H9 (cell line): ENCODE data around the gene PEX16. TPM values are rescaled to one million over a fixed set of nuclear protein-coding genes. Genes with fewer than 3 reads are reported as not detected.

ENCODE experiments used
- DNase-seq: peaks from one replicate; pipeline ENCODE4 v3.0.0-alpha.2; 2017
- H2AFZ ChIP-seq: one replicate; pipeline ENCODE4 v1.6.1; 2013; ENCODE audit warnings: mild to moderate bottlenecking, low read length, control low read depth, moderate library complexity
- H2AK5ac ChIP-seq: 2 replicates; pipeline ENCODE4 v1.6.1; 2013; ENCODE audit warnings: low read length, control low read depth, mixed read lengths; ENCODE audit not compliant: insufficient read length
- H2BK120ac ChIP-seq: one replicate; pipeline ENCODE4 v1.6.1; 2013; ENCODE audit warnings: low read depth, mild to moderate bottlenecking, low read length, control low read depth, inconsistent platforms; ENCODE audit not compliant: poor library complexity, severe bottlenecking
- H2BK12ac ChIP-seq: 2 replicates; pipeline ENCODE4 v1.6.1; 2013; ENCODE audit warnings: low read length, control low read depth, mixed read lengths, low read depth; ENCODE audit not compliant: insufficient read length
- H2BK15ac ChIP-seq: 2 replicates; pipeline ENCODE4 v1.6.1; 2013; ENCODE audit warnings: low read depth, low read length, control low read depth
- H2BK20ac ChIP-seq: one replicate; pipeline ENCODE4 v1.6.1; 2013; ENCODE audit warnings: low read depth, mild to moderate bottlenecking, low read length, control low read depth, inconsistent platforms; ENCODE audit not compliant: poor library complexity, severe bottlenecking
- H2BK5ac ChIP-seq: 2 replicates; pipeline ENCODE4 v1.6.1; 2013; ENCODE audit warnings: low read length, control low read depth, mixed read lengths; ENCODE audit not compliant: insufficient read length
- H3K14ac ChIP-seq: 2 replicates; pipeline ENCODE4 v1.6.1; 2013; ENCODE audit warnings: low read length, control low read depth; ENCODE audit not compliant: insufficient read depth
- H3K18ac ChIP-seq: 2 replicates; pipeline ENCODE4 v1.6.1; 2013; ENCODE audit warnings: low read depth, mild to moderate bottlenecking, mixed read lengths, low read length, control low read depth; ENCODE audit not compliant: insufficient read length
- H3K23ac ChIP-seq: 2 replicates; pipeline ENCODE4 v1.6.1; 2013; ENCODE audit warnings: low read length, control low read depth, mixed read lengths, low read depth; ENCODE audit not compliant: insufficient read length
- H3K23me2 ChIP-seq: 2 replicates; pipeline ENCODE4 v1.6.1; 2013; ENCODE audit warnings: low read depth, mild to moderate bottlenecking, mixed read lengths, low read length, control low read depth; ENCODE audit not compliant: insufficient read length, poor library complexity, severe bottlenecking
- H3K27ac ChIP-seq: 2 replicates; pipeline ENCODE4 v1.5.1; 2013; ENCODE audit warnings: low read length, control low read depth, mixed read lengths, low read depth; ENCODE audit not compliant: insufficient read length
- H3K27me3 ChIP-seq: 2 replicates; pipeline ENCODE4 v1.6.1; 2013; ENCODE audit warnings: low read length, control low read depth, inconsistent platforms; ENCODE audit not compliant: insufficient read depth
- H3K4ac ChIP-seq: 2 replicates; pipeline ENCODE4 v1.6.1; 2013; ENCODE audit warnings: low read depth, mild to moderate bottlenecking, control low read depth, inconsistent platforms, low read length, moderate library complexity
- H3K4me1 ChIP-seq: 2 replicates; pipeline ENCODE4 v1.6.1; 2013; ENCODE audit warnings: low read length, control low read depth, inconsistent platforms; ENCODE audit not compliant: insufficient read depth
- H3K4me2 ChIP-seq: 2 replicates; pipeline ENCODE4 v1.6.1; 2013; ENCODE audit warnings: low read length, control low read depth, mixed read lengths; ENCODE audit not compliant: insufficient read length, insufficient read depth
- H3K56ac ChIP-seq: 2 replicates; pipeline ENCODE4 v1.6.1; 2013; ENCODE audit warnings: low read depth, mild to moderate bottlenecking, mixed read lengths, low read length, control low read depth; ENCODE audit not compliant: insufficient read length
- H3K79me1 ChIP-seq: 2 replicates; pipeline ENCODE4 v1.6.1; 2013; ENCODE audit warnings: low read depth, mild to moderate bottlenecking, moderate library complexity, low read length, control low read depth, inconsistent platforms; ENCODE audit not compliant: insufficient read depth, poor library complexity, severe bottlenecking
- H3K79me2 ChIP-seq: 2 replicates; pipeline ENCODE4 v1.6.1; 2013; ENCODE audit warnings: low read length, control low read depth, inconsistent platforms; ENCODE audit not compliant: insufficient read depth
- H3K9ac ChIP-seq: 2 replicates; pipeline ENCODE4 v1.6.1; 2013; ENCODE audit warnings: low read length, control low read depth, mixed read lengths; ENCODE audit not compliant: insufficient read length; ENCODE audit errors: extremely low read depth
- H3K9me3 ChIP-seq: one replicate; pipeline ENCODE4 v1.6.1; 2013; ENCODE audit warnings: low read depth, low read length, inconsistent platforms; ENCODE audit not compliant: control insufficient read depth
- H3T11ph ChIP-seq: one replicate; pipeline ENCODE4 v1.6.1; 2013; ENCODE audit warnings: mild to moderate bottlenecking, low read length, control low read depth, inconsistent platforms
- H4K20me1 ChIP-seq: one replicate; pipeline ENCODE4 v1.6.1; 2013; ENCODE audit not compliant: control insufficient read depth, insufficient read length, insufficient read depth
- H4K5ac ChIP-seq: 2 replicates; pipeline ENCODE4 v1.6.1; 2013; ENCODE audit warnings: low read depth, mild to moderate bottlenecking, mixed read lengths, low read length, control low read depth; ENCODE audit not compliant: insufficient read length
- H4K8ac ChIP-seq: replicated peaks from 2 replicates; pipeline ENCODE4 v1.6.1; 2013; ENCODE audit warnings: low read length, control low read depth, mixed read lengths, low read depth; ENCODE audit not compliant: insufficient read length
- H4K91ac ChIP-seq: 2 replicates; pipeline ENCODE4 v1.6.1; 2013; ENCODE audit warnings: low read depth, mild to moderate bottlenecking, moderate library complexity, mixed read lengths, low read length, control low read depth; ENCODE audit not compliant: insufficient read length
- H3K27ac Mint-ChIP-seq, 3 experiments: 2 replicates in 2 of 3; 3 replicates in 1 of 3; pipeline ENCODE4 v1.8.0; 2020 to 2021; ENCODE audit warnings: mixed read lengths in 3 of 3, mild to moderate bottlenecking in 1 of 3, moderate library complexity in 1 of 3
- H3K27me3 Mint-ChIP-seq: 2 replicates; pipeline ENCODE4 v1.8.0; 2021; ENCODE audit warnings: low read depth, mild to moderate bottlenecking, moderate library complexity, mixed read lengths
- H3K36me3 Mint-ChIP-seq, 3 experiments: 2 replicates in 2 of 3; 3 replicates in 1 of 3; pipeline ENCODE4 v1.8.0; 2020 to 2021; ENCODE audit warnings: low read depth in 3 of 3, mixed read lengths in 3 of 3; ENCODE audit not compliant: insufficient read depth in 1 of 3
- H3K4me1 Mint-ChIP-seq, 2 experiments: 2 replicates each; pipeline ENCODE4 v1.8.0; 2020; ENCODE audit warnings: mixed read lengths in 2 of 2
- H3K4me3 Mint-ChIP-seq, 2 experiments: 2 replicates in 1 of 2; 3 replicates in 1 of 2; pipeline ENCODE4 v1.8.0; 2020 to 2021; ENCODE audit warnings: mild to moderate bottlenecking in 2 of 2, mixed read lengths in 2 of 2, moderate library complexity in 1 of 2
- H3K9me3 Mint-ChIP-seq, 2 experiments: 2 replicates in 1 of 2; 3 replicates in 1 of 2; pipeline ENCODE4 v1.8.0; 2020; ENCODE audit warnings: mild to moderate bottlenecking in 2 of 2, mixed read lengths in 2 of 2, moderate library complexity in 1 of 2
- whole genome bisulfite sequencing: extraction: QIAGEN DNeasy Blood & Tissue Kit; methylation state at CpG from one replicate; pipeline ENCODE4 v1.1.7; 2013; ENCODE audit warnings: missing lambda C conversion rate, low lambda C conversion rate, mixed read lengths; ENCODE audit not compliant: insufficient read length; ENCODE audit errors: extremely low coverage; 5-methylcytosine and 5-hydroxymethylcytosine counted together
- total RNA-seq: library from RNA; stranded (reverse); gene quantifications from 2 replicates; pipeline ENCODE4 v1.2.1, GENCODE V29; 2021
- TF ChIP-seq, protein P1 (sequence below): fragments of 200-600 bp; sonication (generic); conservative IDR thresholded peaks from 3 replicates; pipeline ENCODE4 v1.8.0; 2021; ENCODE audit warnings: antibody characterized with exemption, mild to moderate bottlenecking

PEX16 gene
- total RNA-seq, 1 experiment from 2014 or later = 30.8 TPM

DNA sequence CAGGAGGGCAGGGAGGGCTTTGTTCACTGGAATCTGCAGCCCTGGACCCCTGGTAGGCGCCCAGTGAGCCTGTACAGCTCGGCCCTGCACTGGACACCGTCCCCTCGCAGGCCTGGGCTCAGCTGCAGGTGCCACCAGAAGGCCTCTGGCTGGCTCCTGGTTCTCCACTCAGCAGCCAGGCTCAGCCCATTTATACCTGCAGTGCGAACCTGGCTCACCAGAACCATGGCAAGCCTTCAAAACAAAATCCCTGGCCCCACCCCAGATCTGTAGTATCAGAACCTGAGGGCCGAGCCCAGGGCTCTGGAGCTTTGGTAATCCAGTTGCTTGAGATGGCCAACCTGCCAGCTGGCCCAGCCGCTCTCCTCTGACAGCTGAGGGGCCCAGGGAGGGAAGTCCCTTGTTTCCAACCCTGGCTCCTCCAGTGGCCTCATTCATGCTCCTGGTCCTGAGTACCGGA, 9.7 kb downstream of the PEX16 start:
- Histone ChIP-seq H4K8ac (no peak overlapping the region), H3K27ac (no peak overlapping the region), H2BK120ac (no peak overlapping the region), H3K56ac (no peak overlapping the region), H3K79me2 (no peaks in the 10 kb centered on the region), H3K4me1 (no peaks in the 10 kb centered on the region), H2BK15ac (no peak overlapping the region), H2AK5ac (no peak overlapping the region), H3K14ac (peak overlapping the region; percentile 1; the same call in 1 of the 2 replicates), H2BK20ac (no peak overlapping the region), H4K5ac (no peak overlapping the region), H4K91ac (no peak overlapping the region), H4K20me1 (no peaks in the 10 kb centered on the region), H2BK5ac (no peak overlapping the region), H3K4me2 (no peak overlapping the region), H3K9me3 (no peaks in the 10 kb centered on the region), H3K27me3 (no peaks in the 10 kb centered on the region), H3K9ac (no peak overlapping the region), H2AFZ (no peak overlapping the region), H2BK12ac (no peak overlapping the region), H3K79me1 (no peaks in the 10 kb centered on the region), H3K4ac (no peak overlapping the region), H3K18ac (no peak overlapping the region), H3K23me2 (no peaks in the 10 kb centered on the region), H3T11ph (no peak overlapping the region), H3K23ac (no peak overlapping the region)
- Mint-ChIP-seq H3K27ac (peak overlapping the region in 2 of 3 experiments; percentile 77 to 79; a peak in 3 of 7 replicates), H3K4me1 (peaks cover 2 to 4% of the 10 kb centered on the region in 2 experiments; a peak in 2 of 4 replicates), H3K27me3 (no peaks in the 10 kb centered on the region), H3K36me3 (peaks cover 10 to 32% (median 26%) of the 10 kb centered on the region in 3 experiments), H3K9me3 (no peaks in the 10 kb centered on the region), H3K4me3 (no peak overlapping the region)
- WGBS = no CpG with 5 or more reads among the region's 8 CpGs
- TF ChIP-seq, protein P1, sequence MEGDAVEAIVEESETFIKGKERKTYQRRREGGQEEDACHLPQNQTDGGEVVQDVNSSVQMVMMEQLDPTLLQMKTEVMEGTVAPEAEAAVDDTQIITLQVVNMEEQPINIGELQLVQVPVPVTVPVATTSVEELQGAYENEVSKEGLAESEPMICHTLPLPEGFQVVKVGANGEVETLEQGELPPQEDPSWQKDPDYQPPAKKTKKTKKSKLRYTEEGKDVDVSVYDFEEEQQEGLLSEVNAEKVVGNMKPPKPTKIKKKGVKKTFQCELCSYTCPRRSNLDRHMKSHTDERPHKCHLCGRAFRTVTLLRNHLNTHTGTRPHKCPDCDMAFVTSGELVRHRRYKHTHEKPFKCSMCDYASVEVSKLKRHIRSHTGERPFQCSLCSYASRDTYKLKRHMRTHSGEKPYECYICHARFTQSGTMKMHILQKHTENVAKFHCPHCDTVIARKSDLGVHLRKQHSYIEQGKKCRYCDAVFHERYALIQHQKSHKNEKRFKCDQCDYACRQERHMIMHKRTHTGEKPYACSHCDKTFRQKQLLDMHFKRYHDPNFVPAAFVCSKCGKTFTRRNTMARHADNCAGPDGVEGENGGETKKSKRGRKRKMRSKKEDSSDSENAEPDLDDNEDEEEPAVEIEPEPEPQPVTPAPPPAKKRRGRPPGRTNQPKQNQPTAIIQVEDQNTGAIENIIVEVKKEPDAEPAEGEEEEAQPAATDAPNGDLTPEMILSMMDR = no peak
- DNase-seq = no peak
